22Rv1 (cell line): ENCODE results near the gene GABRG3.

ENCODE experiments used
- CTCF ChIP-seq: fragments of 450-650 bp; IDR thresholded peaks from 2 replicates; pipeline ENCODE4 v1.5.1; 2017; ENCODE audit warnings: mild to moderate bottlenecking
- ZFX ChIP-seq: fragments of 450-650 bp; IDR thresholded peaks from 2 replicates; pipeline ENCODE4 v1.6.1; 2017; ENCODE audit warnings: antibody characterized with exemption, borderline replicate concordance

DNA sequence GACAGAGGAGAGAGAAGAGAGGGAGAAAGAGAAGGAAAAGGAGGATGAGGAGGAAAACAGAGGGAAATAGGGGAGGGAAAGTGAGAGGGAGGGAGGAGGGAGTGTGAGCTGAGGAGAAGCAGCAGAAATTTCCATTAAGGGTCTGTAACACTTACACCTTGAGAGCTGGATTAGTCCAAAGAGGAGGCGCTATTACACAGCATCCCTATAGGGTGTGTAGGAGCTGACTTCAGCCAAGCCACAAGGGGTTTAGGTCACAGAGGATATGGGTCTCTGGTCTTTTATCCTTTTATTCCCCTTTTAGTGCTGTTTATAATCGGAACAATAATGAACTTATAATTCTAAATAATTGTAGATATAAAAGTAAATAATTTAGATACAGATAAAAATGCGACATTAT lies 230.4 kb downstream of the GABRG3 start:
- TF ChIP-seq CTCF, result no peak
- no peak for TF ChIP-seq ZFX
